Lung (tissue), 12 donors: Measurements from ENCODE around the gene SLC17A2. TPM values are rescaled to one million over a fixed set of nuclear protein-coding genes. Genes with fewer than 3 reads are reported as not detected.

Source experiments
- ATAC-seq: fragments of 200-7000 bp; cut with Tn5 transposase; one replicate; pipeline ENCODE4 v1.9.1; 2020; ENCODE audit warnings: moderate number of reproducible peaks; ENCODE audit not compliant: insufficient read depth, low FRiP score
- DNase-seq, 3 donors: peaks; one replicate each; pipeline ENCODE4 v3.0.0-alpha.2; 2013 to 2017
- H3K27ac ChIP-seq, 2 donors: one replicate each; pipeline ENCODE4 v1.5.1; 2013; ENCODE audit warnings: mild to moderate bottlenecking in 2 of 2, moderate library complexity in 2 of 2, control low read depth in 1 of 2, inconsistent platforms in 1 of 2, low read depth in 1 of 2, low read length in 1 of 2
- H3K27me3 ChIP-seq, 3 donors: one replicate each; pipeline ENCODE4 v1.5.1; 2013; ENCODE audit warnings: low read length in 2 of 3; ENCODE audit not compliant: control insufficient read depth in 3 of 3, insufficient read depth in 3 of 3
- H3K36me3 ChIP-seq, 4 donors: one replicate each; pipeline ENCODE4 v1.5.1; 2013; ENCODE audit warnings: low read length in 4 of 4, mild to moderate bottlenecking in 1 of 4, moderate library complexity in 1 of 4; ENCODE audit not compliant: control insufficient read depth in 4 of 4, insufficient read depth in 4 of 4
- H3K4me1 ChIP-seq, 5 donors: one replicate each; pipeline ENCODE4 v1.5.1; 2013; ENCODE audit warnings: low read length in 5 of 5, mild to moderate bottlenecking in 2 of 5, moderate library complexity in 1 of 5; ENCODE audit not compliant: control insufficient read depth in 5 of 5, insufficient read depth in 5 of 5
- H3K4me3 ChIP-seq: one replicate; pipeline ENCODE4 v1.5.1; 2013; ENCODE audit warnings: mild to moderate bottlenecking, control low read depth, moderate library complexity
- H3K9ac ChIP-seq, 2 donors: one replicate each; pipeline ENCODE4 v1.5.1; 2013; ENCODE audit warnings: low read length in 2 of 2, control low read depth in 1 of 2; ENCODE audit not compliant: insufficient read depth in 1 of 2
- H3K9me3 ChIP-seq, 4 donors: one replicate each; pipeline ENCODE4 v1.5.1; 2013; ENCODE audit warnings: low read length in 3 of 4, mild to moderate bottlenecking in 1 of 4, moderate library complexity in 1 of 4; ENCODE audit not compliant: control insufficient read depth in 4 of 4, insufficient read depth in 3 of 4
- CTCF ChIP-seq: IDR thresholded peaks from 2 replicates; pipeline ENCODE4 v1.5.1; 2012; ENCODE audit warnings: mild to moderate bottlenecking; ENCODE audit errors: control extremely low read depth, extremely low read depth
- WGBS, 2 donors: extraction: QIAGEN DNeasy Blood & Tissue Kit; methylation state at CpG; one replicate each; pipeline ENCODE4 v1.1.7; 2013; 5-methylcytosine and 5-hydroxymethylcytosine counted together
- polyA plus RNA-seq, 2 donors: library from polyadenylated mRNA; stranded (reverse); fragments of 200-250 nt; gene quantifications; one replicate each; pipeline ENCODE4 v1.2.1, GENCODE V29; 2013
- total RNA-seq, 2 donors: library from RNA; depleted of rRNA in 1 of 2; stranded (reverse); fragments of >200 nt in 1 of 2; gene quantifications; one replicate each; pipeline ENCODE4 v1.2.1, GENCODE V29; 2014 to 2021
- donor health status: control.
- donor health status: control.
- donor health status: Bipolar disorder and iron deficiency.
- donor health status: healthy.
- donor health status: DM: yes; HTN: yes; CAD: no.

SLC17A2 gene
- total and polyA plus RNA-seq, 4 donors, result not detected

GRCh38 chr6:25886066-25886465 lies 44.4 kb downstream of the SLC17A2 start:
- 95 to 97% methylated on average over 2 of the region's 2 CpGs for WGBS, 2 donors
- Histone ChIP-seq H3K27me3 (peaks cover 0 to 4% (median 0%) of the 10 kb centered on the region in 3 donors), H3K9me3 (no peaks in the 10 kb centered on the region), H3K9ac (no peak overlapping the region), H3K4me1 (peaks cover 0 to 1% (median 0%) of the 10 kb centered on the region in 5 donors), H3K36me3 (no peaks in the 10 kb centered on the region), H3K4me3 (no peak overlapping the region), H3K27ac (no peak overlapping the region)
- ATAC-seq, result no peak
- DNase-seq, result no peak
- no peak for TF ChIP-seq CTCF

GRCh38 chr6:25883991-25884390 lies 46.5 kb downstream of the SLC17A2 start:
- H3K9me3 ChIP-seq, result no peaks in the 10 kb centered on the region
- DNase-seq (no peak), ATAC-seq (peak; percentile 62)
- H3K4me1 ChIP-seq, result peaks cover 0 to 1% (median 0%) of the 10 kb centered on the region in 5 donors
- H3K27ac ChIP-seq, result no peak overlapping the region
- WGBS, 2 donors, result 67 to 68% methylated on average over 2 of the region's 2 CpGs
- H3K36me3 ChIP-seq, result no peaks in the 10 kb centered on the region
- H3K27me3 ChIP-seq, result peaks cover 0 to 4% (median 2%) of the 10 kb centered on the region in 3 donors
- H3K4me3 ChIP-seq, result no peak overlapping the region
- TF ChIP-seq CTCF, result no peak
- H3K9ac ChIP-seq, result no peak overlapping the region

GRCh38 chr6:25883536-25883935 lies 47.0 kb downstream of the SLC17A2 start:
- Histone ChIP-seq H3K9me3 (no peaks in the 10 kb centered on the region), H3K4me1 (peaks cover 0 to 1% (median 0%) of the 10 kb centered on the region in 5 donors), H3K27ac (no peak overlapping the region), H3K9ac (no peak overlapping the region), H3K27me3 (peaks cover 0 to 4% (median 2%) of the 10 kb centered on the region in 3 donors), H3K4me3 (no peak overlapping the region), H3K36me3 (no peaks in the 10 kb centered on the region)
- WGBS, 2 donors, result 82 to 85% methylated on average over 1 of the region's 1 CpG
- DNase-seq (no peak), ATAC-seq (no peak)
- TF ChIP-seq CTCF, result no peak

GRCh38 chr6:25882051-25882496 lies 48.4 kb downstream of the SLC17A2 start:
- Histone ChIP-seq H3K9me3 (no peaks in the 10 kb centered on the region), H3K27me3 (peaks cover 0 to 4% (median 2%) of the 10 kb centered on the region in 3 donors), H3K36me3 (no peaks in the 10 kb centered on the region), H3K27ac (no peak overlapping the region), H3K4me1 (peaks cover 0 to 1% (median 0%) of the 10 kb centered on the region in 5 donors), H3K9ac (no peak overlapping the region), H3K4me3 (no peak overlapping the region)
- ATAC-seq, result no peak
- no peak for TF ChIP-seq CTCF
- WGBS, 2 donors, result 32 to 63% methylated on average over 28 of the region's 28 CpGs
- peak in 1 of 3 donors; percentile 16 for DNase-seq
